Sigmoid colon (tissue), 4 donors: ENCODE data around the gene TPK1.

ENCODE experiments used
- POLR2A ChIP-seq, 2 donors: fragments of 450-650 bp; IDR thresholded peaks; one replicate each; pipeline ENCODE4 v1.6.1; 2016; ENCODE audit warnings: antibody characterized with exemption in 2 of 2, mild to moderate bottlenecking in 2 of 2, moderate library complexity in 2 of 2
- POLR2AphosphoS5 ChIP-seq, 4 donors: sonication (generic); formaldehyde crosslinking; IDR thresholded peaks; one replicate each; pipeline ENCODE4 v1.6.1; 2017; ENCODE audit warnings: antibody characterized with exemption in 4 of 4
- TF ChIP-seq, protein P1 (sequence below), 4 experiments: fragments of 450-650 bp in 3 of 4; fragments of 200-600 bp in 1 of 4; IDR thresholded peaks; one replicate each; pipeline ENCODE4 v1.5.1; 2016 to 2019; ENCODE audit warnings: antibody characterized with exemption in 4 of 4, mild to moderate bottlenecking in 3 of 4, moderate library complexity in 2 of 4

DNA sequence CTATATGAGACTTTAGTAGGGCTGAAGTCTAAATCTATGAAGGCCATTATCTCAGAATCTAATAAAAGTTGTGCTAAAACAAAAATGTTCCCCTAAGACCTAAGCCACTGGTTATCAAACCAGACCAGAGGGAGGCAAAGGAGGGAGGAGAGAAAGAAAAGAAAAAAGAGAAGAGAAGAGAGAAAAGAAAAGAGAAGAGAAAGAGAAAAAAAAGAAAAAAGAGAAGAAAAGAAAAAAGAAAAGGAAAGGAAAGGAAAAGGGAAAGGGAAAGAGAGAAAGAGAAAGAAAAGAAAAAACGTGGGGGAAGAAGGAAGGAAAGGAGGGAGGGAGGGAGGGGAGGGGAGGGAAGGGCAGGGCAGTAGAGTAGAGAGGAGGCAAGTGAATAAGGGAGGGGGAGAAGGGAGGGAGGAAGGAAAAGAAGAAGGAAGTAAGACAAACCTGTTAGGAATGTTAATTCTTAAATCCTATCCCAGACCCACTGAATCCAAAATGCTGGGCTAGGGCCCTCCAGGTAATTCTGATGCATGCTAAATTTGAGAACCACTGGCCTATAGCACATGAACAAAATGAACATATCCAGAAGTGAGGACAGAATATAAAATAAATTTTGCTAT is 98.9 kb downstream of the TPK1 start:
- no peak for TF ChIP-seq POLR2AphosphoS5 (IDR thresholded peaks at IDR 0.05)
- TF ChIP-seq POLR2A (IDR thresholded peaks at IDR 0.05) = no peak
- TF ChIP-seq, protein P1, sequence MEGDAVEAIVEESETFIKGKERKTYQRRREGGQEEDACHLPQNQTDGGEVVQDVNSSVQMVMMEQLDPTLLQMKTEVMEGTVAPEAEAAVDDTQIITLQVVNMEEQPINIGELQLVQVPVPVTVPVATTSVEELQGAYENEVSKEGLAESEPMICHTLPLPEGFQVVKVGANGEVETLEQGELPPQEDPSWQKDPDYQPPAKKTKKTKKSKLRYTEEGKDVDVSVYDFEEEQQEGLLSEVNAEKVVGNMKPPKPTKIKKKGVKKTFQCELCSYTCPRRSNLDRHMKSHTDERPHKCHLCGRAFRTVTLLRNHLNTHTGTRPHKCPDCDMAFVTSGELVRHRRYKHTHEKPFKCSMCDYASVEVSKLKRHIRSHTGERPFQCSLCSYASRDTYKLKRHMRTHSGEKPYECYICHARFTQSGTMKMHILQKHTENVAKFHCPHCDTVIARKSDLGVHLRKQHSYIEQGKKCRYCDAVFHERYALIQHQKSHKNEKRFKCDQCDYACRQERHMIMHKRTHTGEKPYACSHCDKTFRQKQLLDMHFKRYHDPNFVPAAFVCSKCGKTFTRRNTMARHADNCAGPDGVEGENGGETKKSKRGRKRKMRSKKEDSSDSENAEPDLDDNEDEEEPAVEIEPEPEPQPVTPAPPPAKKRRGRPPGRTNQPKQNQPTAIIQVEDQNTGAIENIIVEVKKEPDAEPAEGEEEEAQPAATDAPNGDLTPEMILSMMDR (IDR thresholded peaks at IDR 0.05) = no peak
